Nucleus accumbens (tissue), 56 donors: Measurements from ENCODE around the gene LMLN.
"Not testable (repeated sequence)": the region's sequence is repeated elsewhere in the genome, so short reads cannot be mapped to it uniquely, and the experiment has no call there.

ENCODE experiments used
- DNase-seq, 56 donors: peaks; one replicate each; lab custom pipeline; 2025; lab: John Stamatoyannopoulos, UW

The LMLN gene

GRCh38 chr3:197955892-197956477 is 4.0 kb upstream of the LMLN start:
- DNase-seq = no peak

- DNase-seq = no peak
Measured at GRCh38 chr3:197956626-197956988, 3.4 kb upstream of the LMLN start.

GRCh38 chr3:197957790-197958133 is 2.3 kb upstream of the LMLN start:
- no peak for DNase-seq

GRCh38 chr3:197958346-197958745 is 1.7 kb upstream of the LMLN start:
- DNase-seq = no peak

- not testable (repeated sequence) for DNase-seq
Measured at GRCh38 chr3:197958848-197959247, 1.2 kb upstream of the LMLN start.

GRCh38 chr3:197959500-197959890 is 522 bp upstream of the LMLN start:
- no peak for DNase-seq

GRCh38 chr3:197960694-197961581 is 921 bp downstream of the LMLN start:
- DNase-seq = peak in 6 of 56 donors; percentile 6 to 71 (median 45)

- DNase-seq = no peak
Measured at GRCh38 chr3:197961582-197961945, 1.5 kb downstream of the LMLN start.

- DNase-seq = no peak
Measured at GRCh38 chr3:197963019-197963637, 3.1 kb downstream of the LMLN start.

- not testable (repeated sequence) for DNase-seq
Measured at GRCh38 chr3:197967337-197967989, 7.4 kb downstream of the LMLN start.

- no peak for DNase-seq
Measured at GRCh38 chr3:197970588-197970987, 10.6 kb downstream of the LMLN start.

- no peak for DNase-seq
Measured at GRCh38 chr3:197974016-197974415, 14.0 kb downstream of the LMLN start.

- DNase-seq = no peak
Measured at GRCh38 chr3:197975311-197975710, 15.3 kb downstream of the LMLN start.

- DNase-seq = no peak
Measured at GRCh38 chr3:197983076-197983475, 23.1 kb downstream of the LMLN start.

GRCh38 chr3:197989651-197990050 is 29.6 kb downstream of the LMLN start:
- no peak for DNase-seq

GRCh38 chr3:197994736-197995135 is 34.7 kb downstream of the LMLN start:
- no peak for DNase-seq

- no peak for DNase-seq
Measured at GRCh38 chr3:197996855-197997254, 36.8 kb downstream of the LMLN start.

GRCh38 chr3:197997936-197998335 is 37.9 kb downstream of the LMLN start:
- no peak for DNase-seq

GRCh38 chr3:198017090-198017489 is 57.1 kb downstream of the LMLN start:
- DNase-seq = no peak

GRCh38 chr3:198018416-198018815 is 58.4 kb downstream of the LMLN start:
- DNase-seq = no peak

GRCh38 chr3:198019115-198019514 is 59.1 kb downstream of the LMLN start:
- DNase-seq = no peak
